RKO (cell line): ENCODE data around the gene CPLX1.

ENCODE experiments used
- DNase-seq: peaks from one replicate; pipeline ENCODE4 v3.0.0-alpha.2; 2016; ENCODE audit warnings: low spot score

The CPLX1 gene

GRCh38 chr4:825971-826330, at the start of gene CPLX1:
CPLX1 (minus strand) TSS chr4:826129; CDS start chr4:824522, 1,607 bp downstream.
- DNase-seq, result peak; percentile 66

GRCh38 chr4:874971-875817, 49.3 kb upstream of the CPLX1 start:
- no peak for DNase-seq

DNA sequence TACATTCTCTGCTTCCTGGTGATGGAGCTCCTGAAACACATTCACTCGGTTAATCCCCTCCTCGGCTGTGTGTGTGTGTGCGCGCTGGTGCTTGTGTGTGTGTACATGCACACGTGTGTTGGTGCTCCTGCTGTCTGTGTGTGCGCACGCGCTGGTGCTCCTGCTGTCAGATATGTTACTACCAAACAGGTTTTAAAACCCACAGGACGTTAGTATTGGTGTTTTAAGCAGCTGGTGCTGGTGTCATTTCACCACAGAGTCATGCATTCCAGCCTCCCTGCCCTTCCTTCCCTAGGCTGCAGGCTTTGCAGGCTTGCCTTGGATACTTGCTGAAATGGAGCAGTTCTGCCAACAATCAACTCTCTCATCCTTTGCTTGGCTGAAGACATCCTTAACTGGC, 48.1 kb upstream of the CPLX1 start:
- DNase-seq, result no peak

DNA sequence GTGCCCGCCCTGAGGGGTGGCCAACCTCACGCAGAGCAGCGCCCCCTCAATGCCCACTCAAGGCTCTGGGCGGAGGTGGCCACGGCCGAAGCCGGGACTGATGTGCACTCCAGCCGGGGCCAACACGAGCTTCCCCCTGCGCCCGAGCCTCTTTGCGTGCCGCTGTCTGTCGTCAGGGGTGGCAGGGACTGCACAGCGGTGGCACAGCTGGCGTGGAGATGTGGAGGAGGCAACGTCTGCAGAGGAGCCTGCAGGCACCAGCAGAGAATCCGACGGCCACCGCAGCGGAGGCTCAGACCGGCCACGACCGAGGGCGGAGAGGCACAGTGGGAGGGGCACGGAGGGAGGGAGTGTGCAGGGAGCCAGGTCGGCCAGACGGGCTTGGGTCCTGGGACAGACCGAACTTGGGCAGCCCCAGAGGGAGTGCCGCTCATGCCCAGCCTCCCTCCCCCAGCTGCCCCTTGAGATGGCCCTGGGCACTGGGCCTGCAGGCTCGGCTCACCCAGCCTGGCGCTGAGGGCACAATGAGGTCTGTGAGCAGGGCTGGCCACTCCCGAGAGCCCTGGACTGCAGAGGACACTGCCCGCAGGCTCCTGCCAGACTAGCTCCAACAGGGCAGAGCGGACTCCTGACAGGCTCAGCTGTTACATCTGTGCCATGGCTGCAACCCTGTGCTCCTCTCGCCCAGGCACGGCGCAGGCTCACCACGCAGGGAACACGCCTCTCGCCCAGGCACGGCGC, 46.5 kb upstream of the CPLX1 start:
- DNase-seq, result no peak

GRCh38 chr4:871484-871883, 45.6 kb upstream of the CPLX1 start:
- no peak for DNase-seq

DNA sequence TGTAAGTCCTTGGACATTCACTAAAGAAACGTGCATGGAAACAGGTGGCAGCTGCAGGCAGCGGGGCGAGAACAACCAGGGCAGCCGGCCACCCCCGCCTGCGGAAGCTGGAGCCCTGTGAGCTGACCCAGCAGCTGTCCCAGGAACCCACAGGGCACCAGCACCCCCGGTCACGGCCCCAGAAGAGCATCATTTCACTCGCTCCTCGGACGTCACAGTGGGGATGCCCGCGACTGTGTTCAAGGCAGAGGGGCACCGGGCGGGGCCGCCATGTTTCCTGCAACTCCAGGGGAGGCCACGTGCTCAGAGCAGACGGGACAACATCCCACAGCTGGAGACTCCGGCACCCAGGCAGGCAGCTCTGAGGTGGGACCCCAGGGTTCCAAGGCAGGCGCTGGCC, 45.0 kb upstream of the CPLX1 start:
- no peak for DNase-seq

DNA sequence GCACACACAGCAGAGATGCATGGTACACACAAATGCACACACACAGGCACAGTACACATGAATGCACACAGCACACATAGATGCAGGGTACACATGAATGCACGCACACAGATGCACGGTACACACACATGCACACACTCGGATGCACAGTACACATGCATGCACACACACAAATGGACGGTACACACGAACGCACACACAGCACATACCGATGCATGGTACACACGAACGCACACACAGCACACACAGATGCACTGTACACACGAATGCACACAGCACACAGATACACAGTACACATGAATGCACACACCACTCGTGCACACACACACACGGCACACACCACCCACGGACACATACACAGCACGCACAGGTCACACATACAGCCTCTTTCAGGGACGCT, 43.8 kb upstream of the CPLX1 start:
- no peak for DNase-seq

GRCh38 chr4:868421-868820, 42.5 kb upstream of the CPLX1 start:
- DNase-seq, result no peak

GRCh38 chr4:867526-868250, 41.8 kb upstream of the CPLX1 start:
- DNase-seq, result no peak

- DNase-seq, result peak; percentile 25
Observed at GRCh38 chr4:866761-867390, 40.9 kb upstream of the CPLX1 start.

- no peak for DNase-seq
Observed at GRCh38 chr4:866068-866760, 40.3 kb upstream of the CPLX1 start.

- no peak for DNase-seq
Observed at GRCh38 chr4:865572-865971, 39.6 kb upstream of the CPLX1 start.

GRCh38 chr4:865121-865465, 39.2 kb upstream of the CPLX1 start:
- no peak for DNase-seq

GRCh38 chr4:864456-865120, 38.7 kb upstream of the CPLX1 start:
- DNase-seq, result no peak

DNA sequence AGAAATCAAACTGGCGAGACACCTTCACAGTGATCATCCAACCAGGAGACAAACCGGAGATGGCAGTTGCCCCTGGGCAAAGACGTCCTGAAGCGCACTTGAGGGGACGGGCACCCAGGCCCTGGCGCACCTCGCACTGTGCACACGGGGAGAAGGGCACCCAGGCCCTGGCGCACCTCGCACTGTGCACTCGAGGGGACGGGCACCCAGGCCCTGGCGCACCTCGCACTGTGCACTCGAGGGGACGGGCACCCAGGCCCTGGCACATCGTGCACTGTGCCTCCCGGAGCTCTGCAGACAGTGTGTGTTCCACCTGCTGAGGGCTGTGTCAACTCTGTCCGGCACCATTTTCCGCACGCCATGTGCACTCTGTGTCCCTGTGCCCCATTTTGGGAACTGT, 34.6 kb upstream of the CPLX1 start:
- no peak for DNase-seq

GRCh38 chr4:859496-859895, 33.6 kb upstream of the CPLX1 start:
- DNase-seq, result no peak

DNA sequence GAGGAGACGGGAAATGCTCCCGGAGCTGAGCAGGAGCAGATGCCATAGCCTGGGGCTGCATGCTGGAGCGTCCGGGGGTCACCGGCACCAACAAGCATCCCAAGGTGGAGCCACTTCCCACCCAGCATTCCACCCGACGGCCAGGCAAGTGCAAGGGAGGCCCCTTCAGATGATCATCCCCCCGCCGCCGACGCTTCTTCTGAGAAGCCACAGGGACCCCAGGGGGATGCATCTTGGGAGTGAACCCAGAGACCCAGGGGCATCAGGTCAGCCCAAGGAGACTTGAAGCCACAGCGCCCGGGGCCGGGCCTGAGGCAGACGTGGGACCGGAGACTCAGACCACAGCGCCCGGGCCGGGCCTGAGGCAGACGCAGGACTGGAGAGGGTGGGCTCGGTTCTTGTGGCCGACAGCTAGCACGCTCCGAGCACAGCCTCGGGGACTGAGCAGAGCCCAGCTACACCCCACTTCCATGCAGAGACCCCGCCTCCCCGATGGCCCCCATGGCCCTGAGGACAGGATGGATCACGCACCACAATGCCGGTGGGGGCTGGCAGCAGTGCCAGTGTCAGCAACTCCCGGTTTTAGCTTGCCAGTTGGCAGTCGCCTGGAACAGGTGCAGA, 33.0 kb upstream of the CPLX1 start:
- DNase-seq, result no peak

DNA sequence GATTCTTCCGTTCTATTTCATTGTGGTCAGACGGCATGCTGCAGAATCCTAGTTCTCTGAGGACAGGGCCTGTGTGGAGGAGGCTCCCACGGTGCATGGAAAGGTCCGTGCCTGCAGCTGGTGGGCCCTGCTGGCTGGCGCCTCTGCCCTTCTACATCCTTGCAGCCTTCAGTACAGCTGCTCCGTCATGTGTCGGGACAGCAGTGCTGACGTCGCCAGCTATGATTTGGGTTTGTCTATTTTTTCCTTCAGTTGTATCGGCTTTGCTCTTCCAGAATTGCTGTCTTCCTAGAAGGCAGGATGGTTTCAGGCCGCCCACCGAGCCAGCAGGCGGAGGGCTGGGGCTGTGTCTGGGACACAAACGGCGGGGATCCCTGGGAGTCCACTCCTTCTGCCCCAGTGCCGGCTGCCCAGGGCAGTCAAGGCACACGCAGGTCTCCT, 32.1 kb upstream of the CPLX1 start:
- DNase-seq, result no peak

DNA sequence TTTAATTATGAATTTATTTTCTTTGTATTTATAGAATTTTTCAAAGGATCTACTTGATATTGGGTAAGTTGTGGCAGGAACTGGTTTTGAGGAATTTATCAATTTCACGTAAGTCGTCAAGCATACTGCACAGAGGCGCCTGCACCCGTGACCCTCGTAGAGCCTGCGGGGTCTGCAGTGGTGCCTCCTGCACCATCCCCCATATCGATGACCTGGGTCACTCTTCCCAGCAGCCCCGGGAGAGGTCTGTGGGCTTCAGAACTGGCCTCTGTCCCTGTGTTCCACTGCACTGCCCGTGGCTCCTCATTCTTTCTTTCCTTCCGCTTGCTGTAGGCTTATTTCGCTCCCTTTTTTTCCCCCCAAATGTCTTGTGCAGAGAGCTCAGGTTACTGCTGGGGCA, 31.5 kb upstream of the CPLX1 start:
- DNase-seq, result no peak

GRCh38 chr4:856225-856901, 30.4 kb upstream of the CPLX1 start:
- DNase-seq, result no peak
